ENCODE data around the gene AEBP1. TPM values are rescaled to one million over a fixed set of nuclear protein-coding genes. Genes with fewer than 3 reads are reported as not detected.
A peak's percentile ranks its signal among the peaks of the same experiment; 100 is the strongest.

AEBP1 gene
- total RNA-seq, 1 donor from 2014 or later: 32.4 TPM

DNA sequence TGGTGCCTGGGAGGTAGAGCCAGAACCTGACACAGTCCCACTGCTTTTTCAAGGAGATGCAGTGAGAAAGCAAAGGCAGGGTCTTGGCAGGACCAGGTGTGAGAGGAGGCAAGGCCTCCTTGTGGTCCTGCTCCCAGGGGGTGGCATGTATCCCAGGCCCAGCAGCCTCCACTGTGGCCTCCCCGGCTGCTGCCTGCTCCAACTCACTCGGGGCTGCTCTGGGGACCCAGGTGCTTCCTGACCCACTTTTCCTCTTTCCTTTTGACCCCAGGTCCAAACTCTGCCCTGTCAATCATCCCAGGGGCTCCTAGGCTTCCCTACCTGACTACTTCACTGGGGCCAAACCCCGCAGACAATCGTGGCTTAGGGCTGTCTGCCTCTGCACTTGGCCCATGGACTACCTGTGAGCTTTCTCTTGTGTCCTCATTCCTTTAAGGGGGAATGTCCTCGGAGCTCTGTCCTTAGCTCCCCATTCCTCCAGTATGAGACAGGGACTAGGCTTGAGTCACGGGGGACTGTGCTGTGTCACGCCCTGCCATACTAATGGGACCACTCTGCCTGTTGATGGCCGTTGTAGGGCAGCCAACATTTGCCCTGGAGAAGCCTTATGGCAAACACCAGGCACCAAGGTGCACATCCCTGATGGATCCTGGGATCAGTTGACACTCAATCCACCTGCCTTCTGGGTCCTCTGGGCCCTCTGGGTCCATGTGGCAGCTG lies 1.1 kb upstream of the AEBP1 start:
- H3K27me3 ChIP-seq (ENCODE audit: control insufficient read depth in 3 of 3, insufficient read depth in 3 of 3, low read length in 3 of 3): peaks cover 10 to 16% (median 14%) of the 10 kb centered on the region in 3 donors
- H3K9ac ChIP-seq (ENCODE audit: low read depth in 1 of 3, low read length in 3 of 3): peak overlapping the region in 1 of 3 donors; percentile 16
- peaks cover 17 to 33% (median 32%) of the 10 kb centered on the region in 3 donors for H3K4me1 ChIP-seq (ENCODE audit: control insufficient read depth in 3 of 3, insufficient read depth in 3 of 3, low read length in 3 of 3)
- no peak overlapping the region for H3K4me3 ChIP-seq (ENCODE audit: low read length in 3 of 3)
- H3K9me3 ChIP-seq (ENCODE audit: control insufficient read depth in 3 of 3, low read length in 3 of 3): no peaks in the 10 kb centered on the region
- H3K36me3 ChIP-seq (ENCODE audit: control insufficient read depth in 3 of 3, insufficient read depth in 3 of 3, low read length in 3 of 3): no peaks in the 10 kb centered on the region
- H3K27ac ChIP-seq (ENCODE audit: low read depth, low read length): peak overlapping the region; percentile 75

DNA sequence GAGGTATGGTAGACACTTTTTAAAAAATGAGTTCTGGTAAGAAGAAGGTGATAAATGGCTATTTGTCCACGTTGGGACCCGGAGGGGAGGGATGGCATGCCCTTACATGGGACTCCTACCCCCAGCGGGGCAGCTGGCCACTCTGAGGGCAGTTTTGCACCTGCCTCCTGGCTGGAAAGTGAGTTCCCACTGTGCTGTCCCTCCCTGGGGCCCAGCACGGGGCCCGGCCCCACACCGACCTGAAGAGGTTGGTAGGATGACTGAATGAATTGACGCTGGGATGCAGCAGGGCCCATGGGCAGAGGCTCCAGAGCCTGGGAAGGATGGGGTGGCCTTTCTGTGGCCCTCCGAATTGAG lies 601 bp upstream of the AEBP1 start:
- Histone ChIP-seq H3K4me3 (ENCODE audit: low read length in 3 of 3) (no peak overlapping the region), H3K9me3 (ENCODE audit: control insufficient read depth in 3 of 3, low read length in 3 of 3) (no peaks in the 10 kb centered on the region), H3K36me3 (ENCODE audit: control insufficient read depth in 3 of 3, insufficient read depth in 3 of 3, low read length in 3 of 3) (no peaks in the 10 kb centered on the region), H3K27me3 (ENCODE audit: control insufficient read depth in 3 of 3, insufficient read depth in 3 of 3, low read length in 3 of 3) (peaks cover 10 to 16% (median 14%) of the 10 kb centered on the region in 3 donors), H3K9ac (ENCODE audit: low read depth in 1 of 3, low read length in 3 of 3) (no peak overlapping the region), H3K27ac (ENCODE audit: low read depth, low read length) (peak overlapping the region; percentile 75), H3K4me1 (ENCODE audit: control insufficient read depth in 3 of 3, insufficient read depth in 3 of 3, low read length in 3 of 3) (peaks cover 17 to 33% (median 32%) of the 10 kb centered on the region in 3 donors)

DNA sequence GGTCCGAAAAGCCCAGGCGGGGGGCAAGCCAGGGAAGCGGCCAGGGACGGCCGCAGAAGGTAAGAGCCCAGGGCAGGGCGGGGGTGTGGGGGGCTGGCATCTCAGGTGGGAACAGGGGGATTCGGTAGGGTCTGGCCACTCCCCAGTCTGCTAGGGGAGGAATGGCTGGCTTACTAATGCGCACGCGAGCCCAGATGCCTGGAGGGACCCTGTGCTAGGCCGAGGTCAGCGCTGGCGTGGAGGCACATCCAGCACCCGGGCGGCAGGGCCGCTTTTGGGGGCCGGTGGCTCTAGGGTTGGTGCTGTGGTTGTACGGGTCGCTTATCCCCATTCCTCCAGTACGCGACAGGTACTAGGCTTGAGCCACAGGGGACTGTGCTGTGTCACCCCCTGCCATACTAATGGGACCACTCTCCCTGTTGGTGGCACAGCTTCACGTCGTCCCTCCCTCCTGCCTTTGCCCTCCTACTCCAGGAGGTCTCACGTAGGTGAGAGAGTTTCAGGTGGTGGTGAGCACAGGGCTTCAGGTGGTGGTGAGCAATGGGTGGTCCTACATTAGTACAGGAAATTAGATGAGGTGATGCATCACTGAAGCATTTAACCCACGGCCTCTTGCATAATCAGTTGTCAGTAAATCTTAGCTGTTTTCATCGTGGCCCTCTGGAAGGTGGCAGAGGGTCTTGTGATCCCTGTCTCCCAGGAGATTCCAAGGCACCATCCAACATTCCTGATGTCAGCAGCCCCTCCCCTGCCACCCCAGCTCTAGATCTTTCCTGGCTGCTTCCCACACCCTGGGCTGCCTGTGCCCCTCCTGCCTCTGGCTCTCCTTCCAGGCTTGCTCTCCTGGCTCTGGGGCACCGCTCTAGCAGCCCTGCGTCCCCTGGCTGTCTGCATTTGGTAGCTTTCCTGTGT lies 971 bp downstream of the AEBP1 start:
- H3K4me1 ChIP-seq (ENCODE audit: control insufficient read depth in 3 of 3, insufficient read depth in 3 of 3, low read length in 3 of 3): peaks cover 17 to 33% (median 32%) of the 10 kb centered on the region in 3 donors
- peak overlapping the region; percentile 77 for H3K27ac ChIP-seq (ENCODE audit: low read depth, low read length)
- H3K4me3 ChIP-seq (ENCODE audit: low read length in 3 of 3): peak overlapping the region; percentile 65 to 73 (median 66)
- H3K9me3 ChIP-seq (ENCODE audit: control insufficient read depth in 3 of 3, low read length in 3 of 3): no peaks in the 10 kb centered on the region
- H3K36me3 ChIP-seq (ENCODE audit: control insufficient read depth in 3 of 3, insufficient read depth in 3 of 3, low read length in 3 of 3): peaks cover 0 to under 1% (median 0%) of the 10 kb centered on the region in 3 donors
- peaks cover 10 to 18% (median 16%) of the 10 kb centered on the region in 3 donors for H3K27me3 ChIP-seq (ENCODE audit: control insufficient read depth in 3 of 3, insufficient read depth in 3 of 3, low read length in 3 of 3)
- peak overlapping the region in 2 of 3 donors; percentile 74 for H3K9ac ChIP-seq (ENCODE audit: low read depth in 1 of 3, low read length in 3 of 3)

DNA sequence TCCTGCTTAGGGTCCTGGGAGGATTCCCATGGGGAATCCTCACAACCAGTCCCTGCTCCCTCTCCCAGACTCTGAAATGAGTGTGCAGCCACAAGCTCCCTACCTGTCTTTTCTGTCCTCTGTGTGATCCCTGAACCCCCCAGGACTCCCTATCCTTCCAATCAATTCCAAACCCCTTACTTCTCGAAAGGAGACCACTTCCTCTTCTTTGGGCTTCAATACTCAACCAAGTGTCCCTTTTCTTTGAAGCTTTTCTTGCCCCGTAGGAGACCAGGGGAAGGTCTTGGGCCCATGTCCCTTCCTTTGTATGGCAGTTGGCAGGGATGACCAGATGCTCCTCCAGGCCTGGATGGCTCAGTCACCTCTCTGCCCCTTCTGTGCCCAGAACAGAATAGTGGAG lies 1.7 kb downstream of the AEBP1 start:
- peak overlapping the region; percentile 45 to 73 (median 66) for H3K4me3 ChIP-seq (ENCODE audit: low read length in 3 of 3)
- peaks cover 17 to 31% (median 28%) of the 10 kb centered on the region in 3 donors for H3K4me1 ChIP-seq (ENCODE audit: control insufficient read depth in 3 of 3, insufficient read depth in 3 of 3, low read length in 3 of 3)
- peak overlapping the region in 1 of 3 donors; percentile 47 for H3K9ac ChIP-seq (ENCODE audit: low read depth in 1 of 3, low read length in 3 of 3)
- H3K36me3 ChIP-seq (ENCODE audit: control insufficient read depth in 3 of 3, insufficient read depth in 3 of 3, low read length in 3 of 3): peaks cover 0 to 4% (median 0%) of the 10 kb centered on the region in 3 donors
- peaks cover 10 to 22% (median 16%) of the 10 kb centered on the region in 3 donors for H3K27me3 ChIP-seq (ENCODE audit: control insufficient read depth in 3 of 3, insufficient read depth in 3 of 3, low read length in 3 of 3)
- peak overlapping the region; percentile 52 for H3K27ac ChIP-seq (ENCODE audit: low read depth, low read length)
- H3K9me3 ChIP-seq (ENCODE audit: control insufficient read depth in 3 of 3, low read length in 3 of 3): no peaks in the 10 kb centered on the region

DNA sequence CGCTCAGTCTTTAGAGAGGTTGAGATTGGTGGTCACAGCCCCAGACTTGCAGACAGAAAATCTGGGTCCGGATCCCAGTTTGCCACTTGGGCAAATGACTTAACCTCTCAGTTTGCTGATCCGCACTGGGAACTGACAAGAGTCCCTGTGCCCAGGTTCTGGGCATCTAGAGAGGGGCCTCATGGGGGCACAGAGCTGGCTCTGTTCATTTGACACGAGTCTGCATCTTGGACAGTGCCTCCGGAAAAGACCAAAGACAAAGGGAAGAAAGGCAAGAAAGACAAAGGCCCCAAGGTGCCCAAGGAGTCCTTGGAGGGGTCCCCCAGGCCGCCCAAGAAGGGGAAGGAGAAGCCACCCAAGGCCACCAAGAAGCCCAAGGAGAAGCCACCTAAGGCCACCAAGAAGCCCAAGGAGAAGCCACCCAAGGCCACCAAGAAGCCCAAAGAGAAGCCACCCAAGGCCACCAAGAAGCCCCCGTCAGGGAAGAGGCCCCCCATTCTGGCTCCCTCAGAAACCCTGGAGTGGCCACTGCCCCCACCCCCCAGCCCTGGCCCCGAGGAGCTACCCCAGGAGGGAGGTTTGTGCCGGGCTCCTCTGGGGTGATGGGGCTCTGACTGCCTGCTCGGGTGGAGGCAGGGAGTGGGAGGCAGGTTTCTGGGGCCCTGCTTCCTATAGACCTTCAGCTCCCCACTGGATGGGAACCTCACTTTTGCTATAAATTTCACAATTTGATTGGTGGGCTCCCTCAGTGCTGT lies 2.3 kb downstream of the AEBP1 start:
- no peak overlapping the region for H3K4me3 ChIP-seq (ENCODE audit: low read length in 3 of 3)
- H3K9me3 ChIP-seq (ENCODE audit: control insufficient read depth in 3 of 3, low read length in 3 of 3): no peaks in the 10 kb centered on the region
- peak overlapping the region in 1 of 3 donors; percentile 47 for H3K9ac ChIP-seq (ENCODE audit: low read depth in 1 of 3, low read length in 3 of 3)
- H3K4me1 ChIP-seq (ENCODE audit: control insufficient read depth in 3 of 3, insufficient read depth in 3 of 3, low read length in 3 of 3): peaks cover 12 to 26% (median 21%) of the 10 kb centered on the region in 3 donors
- peaks cover 0 to 4% (median 3%) of the 10 kb centered on the region in 3 donors for H3K36me3 ChIP-seq (ENCODE audit: control insufficient read depth in 3 of 3, insufficient read depth in 3 of 3, low read length in 3 of 3)
- H3K27me3 ChIP-seq (ENCODE audit: control insufficient read depth in 3 of 3, insufficient read depth in 3 of 3, low read length in 3 of 3): peaks cover 10 to 25% (median 16%) of the 10 kb centered on the region in 3 donors
- peak overlapping the region; percentile 52 for H3K27ac ChIP-seq (ENCODE audit: low read depth, low read length)

DNA sequence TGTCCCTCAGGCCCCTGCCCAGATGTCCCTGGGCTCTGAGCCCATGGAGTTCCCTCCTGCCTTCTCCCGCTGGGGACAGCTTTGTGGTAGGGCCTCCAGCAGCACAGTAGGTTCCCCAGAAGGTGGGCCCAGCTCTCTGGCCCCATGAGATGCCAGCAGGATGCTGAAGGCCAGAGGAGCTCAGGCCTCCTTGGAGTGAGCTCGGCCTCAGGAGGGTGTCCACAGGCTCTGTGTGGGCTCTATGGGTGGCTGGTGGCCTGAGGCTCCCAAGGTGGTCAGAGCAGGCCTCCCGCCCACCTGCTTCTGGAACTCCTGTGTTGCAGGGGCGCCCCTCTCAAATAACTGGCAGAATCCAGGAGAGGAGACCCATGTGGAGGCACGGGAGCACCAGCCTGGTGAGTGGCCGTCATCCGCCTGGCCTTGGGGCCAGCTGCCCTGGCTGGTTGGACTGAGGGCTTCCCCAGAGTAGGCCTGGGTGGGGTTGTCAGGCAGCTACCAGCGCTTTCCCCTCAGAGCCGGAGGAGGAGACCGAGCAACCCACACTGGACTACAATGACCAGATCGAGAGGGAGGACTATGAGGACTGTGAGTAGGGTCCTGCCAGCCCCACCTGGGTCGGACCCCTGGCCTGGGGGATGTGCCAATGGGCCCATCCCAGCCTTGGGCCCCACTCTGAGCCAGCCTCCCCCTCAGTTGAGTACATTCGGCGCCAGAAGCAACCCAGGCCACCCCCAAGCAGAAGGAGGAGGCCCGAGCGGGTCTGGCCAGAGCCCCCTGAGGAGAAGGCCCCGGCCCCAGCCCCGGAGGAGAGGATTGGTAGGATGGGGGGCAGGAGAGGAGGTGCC lies 3.2 kb downstream of the AEBP1 start:
- H3K4me3 ChIP-seq (ENCODE audit: low read length in 3 of 3): no peak overlapping the region
- peaks cover 12 to 30% (median 21%) of the 10 kb centered on the region in 3 donors for H3K4me1 ChIP-seq (ENCODE audit: control insufficient read depth in 3 of 3, insufficient read depth in 3 of 3, low read length in 3 of 3)
- peaks cover 14 to 26% (median 16%) of the 10 kb centered on the region in 3 donors for H3K27me3 ChIP-seq (ENCODE audit: control insufficient read depth in 3 of 3, insufficient read depth in 3 of 3, low read length in 3 of 3)
- peaks cover 0 to 5% (median 4%) of the 10 kb centered on the region in 3 donors for H3K36me3 ChIP-seq (ENCODE audit: control insufficient read depth in 3 of 3, insufficient read depth in 3 of 3, low read length in 3 of 3)
- no peak overlapping the region for H3K27ac ChIP-seq (ENCODE audit: low read depth, low read length)
- H3K9ac ChIP-seq (ENCODE audit: low read depth in 1 of 3, low read length in 3 of 3): peak overlapping the region in 1 of 3 donors; percentile 33
- no peaks in the 10 kb centered on the region for H3K9me3 ChIP-seq (ENCODE audit: control insufficient read depth in 3 of 3, low read length in 3 of 3)

DNA sequence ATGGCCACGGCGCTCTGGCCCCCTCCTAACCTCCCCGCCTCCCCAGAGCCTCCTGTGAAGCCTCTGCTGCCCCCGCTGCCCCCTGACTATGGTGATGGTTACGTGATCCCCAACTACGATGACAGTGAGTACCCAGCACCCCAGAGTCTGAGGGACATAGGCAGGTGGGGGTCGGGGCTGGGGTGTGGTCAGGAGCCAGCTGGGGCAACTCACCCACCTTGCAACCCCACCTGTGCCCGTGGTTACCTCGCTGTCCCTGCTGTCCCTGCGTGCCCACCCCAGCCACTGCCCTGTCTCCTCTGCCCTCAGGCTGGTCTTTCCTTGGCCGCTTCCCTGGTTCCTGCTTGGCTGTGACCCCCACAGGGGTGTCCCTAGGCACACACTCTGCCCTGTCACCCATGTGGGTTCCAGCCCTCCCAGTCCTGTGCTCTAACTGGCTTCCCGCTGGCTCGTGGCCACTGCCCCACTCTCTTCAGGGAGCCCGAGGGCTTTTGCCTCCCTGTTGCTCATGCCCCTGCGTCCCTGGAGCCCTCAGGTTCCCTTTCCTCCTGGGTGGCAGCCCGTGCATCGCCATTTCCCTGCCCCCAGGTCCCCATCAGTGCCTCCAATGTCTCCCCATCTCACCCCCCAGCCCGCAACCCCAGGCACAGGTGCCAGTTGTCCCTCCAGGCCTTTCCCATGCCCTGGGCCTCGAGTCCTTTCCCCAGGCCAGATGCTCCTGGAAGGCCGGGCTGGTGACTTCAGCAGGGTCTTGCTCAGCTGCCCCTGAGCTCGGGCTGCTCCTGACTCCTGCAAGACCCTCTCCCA lies 4.0 kb downstream of the AEBP1 start:
- no peaks in the 10 kb centered on the region for H3K9me3 ChIP-seq (ENCODE audit: control insufficient read depth in 3 of 3, low read length in 3 of 3)
- peak overlapping the region in 1 of 3 donors; percentile 33 for H3K9ac ChIP-seq (ENCODE audit: low read depth in 1 of 3, low read length in 3 of 3)
- H3K27me3 ChIP-seq (ENCODE audit: control insufficient read depth in 3 of 3, insufficient read depth in 3 of 3, low read length in 3 of 3): peaks cover 14 to 26% (median 15%) of the 10 kb centered on the region in 3 donors
- peaks cover 12 to 27% (median 19%) of the 10 kb centered on the region in 3 donors for H3K4me1 ChIP-seq (ENCODE audit: control insufficient read depth in 3 of 3, insufficient read depth in 3 of 3, low read length in 3 of 3)
- no peak overlapping the region for H3K27ac ChIP-seq (ENCODE audit: low read depth, low read length)
- H3K36me3 ChIP-seq (ENCODE audit: control insufficient read depth in 3 of 3, insufficient read depth in 3 of 3, low read length in 3 of 3): peaks cover 0 to 7% (median 4%) of the 10 kb centered on the region in 3 donors
- H3K4me3 ChIP-seq (ENCODE audit: low read length in 3 of 3): no peak overlapping the region

All from skeletal muscle tissue (tissue), 4 donors.